Neural crest cell (in vitro differentiated cells): ENCODE measurements around the gene NF1. TPM values are rescaled to one million over a fixed set of nuclear protein-coding genes. Genes with fewer than 3 reads are reported as not detected.

Experiments
- DNase-seq: peaks from one replicate; pipeline ENCODE4 v3.0.0; 2021; ENCODE audit warnings: low read depth, mixed read lengths, low spot score
- H3K27ac Mint-ChIP-seq: one replicate; pipeline ENCODE4 v1.8.0; 2021; ENCODE audit warnings: mild to moderate bottlenecking, mixed read lengths; ENCODE audit not compliant: unreplicated experiment
- H3K27me3 Mint-ChIP-seq: 2 replicates; pipeline ENCODE4 v1.8.0; 2021; ENCODE audit warnings: low read depth, mild to moderate bottlenecking, mixed read lengths
- H3K36me3 Mint-ChIP-seq: 2 replicates; pipeline ENCODE4 v1.8.0; 2021; ENCODE audit warnings: low read depth, mild to moderate bottlenecking, mixed read lengths
- H3K4me1 Mint-ChIP-seq: 2 replicates; pipeline ENCODE4 v1.8.0; 2021; ENCODE audit warnings: mixed read lengths
- H3K4me3 Mint-ChIP-seq: one replicate; pipeline ENCODE4 v1.8.0; 2021; ENCODE audit warnings: mild to moderate bottlenecking, mixed read lengths
- H3K9me3 Mint-ChIP-seq: 2 replicates; pipeline ENCODE4 v1.8.0; 2021; ENCODE audit warnings: mixed read lengths
- total RNA-seq: library from RNA; stranded (reverse); gene quantifications from 2 replicates; pipeline ENCODE4 v1.2.1, GENCODE V29; 2021
- TF ChIP-seq, protein P1 (sequence below): fragments of 200-600 bp; sonication (generic); conservative IDR thresholded peaks from 2 replicates; pipeline ENCODE4 v1.5.0; 2021; ENCODE audit warnings: antibody characterized with exemption, mild to moderate bottlenecking

The NF1 gene
- total RNA-seq, 1 donor from 2014 or later: 60.6 TPM

DNA sequence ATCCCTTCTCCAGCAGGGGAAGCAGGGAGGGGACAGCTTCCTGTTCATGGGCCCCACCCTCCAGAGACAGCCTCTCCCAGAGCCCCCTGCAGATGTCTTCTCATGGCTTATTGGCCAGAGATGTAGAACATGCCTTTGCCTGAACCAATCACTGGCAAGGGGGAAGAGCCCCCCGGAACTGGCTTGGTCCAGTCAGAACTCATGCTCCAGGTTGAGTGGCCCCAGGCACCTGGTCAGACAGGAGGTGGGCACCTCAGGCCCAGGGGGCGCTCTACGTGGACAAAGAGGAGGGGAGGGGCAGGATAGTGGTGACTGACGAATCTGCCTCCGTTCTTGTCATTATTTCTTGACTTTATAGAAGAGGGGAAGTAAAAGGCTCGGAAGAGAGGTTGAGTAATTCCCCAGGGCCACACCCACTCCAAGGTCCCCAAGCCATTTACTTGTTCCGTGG is 320.3 kb downstream of the NF1 start:
- Mint-ChIP-seq H3K9me3 (no peaks in the 10 kb centered on the region), H3K36me3 (no peaks in the 10 kb centered on the region), H3K4me1 (peaks cover 32% of the 10 kb centered on the region), H3K27ac (no peak overlapping the region), H3K4me3 (no peak overlapping the region), H3K27me3 (peaks cover 74% of the 10 kb centered on the region)
- DNase-seq: no peak
- TF ChIP-seq, protein P1, sequence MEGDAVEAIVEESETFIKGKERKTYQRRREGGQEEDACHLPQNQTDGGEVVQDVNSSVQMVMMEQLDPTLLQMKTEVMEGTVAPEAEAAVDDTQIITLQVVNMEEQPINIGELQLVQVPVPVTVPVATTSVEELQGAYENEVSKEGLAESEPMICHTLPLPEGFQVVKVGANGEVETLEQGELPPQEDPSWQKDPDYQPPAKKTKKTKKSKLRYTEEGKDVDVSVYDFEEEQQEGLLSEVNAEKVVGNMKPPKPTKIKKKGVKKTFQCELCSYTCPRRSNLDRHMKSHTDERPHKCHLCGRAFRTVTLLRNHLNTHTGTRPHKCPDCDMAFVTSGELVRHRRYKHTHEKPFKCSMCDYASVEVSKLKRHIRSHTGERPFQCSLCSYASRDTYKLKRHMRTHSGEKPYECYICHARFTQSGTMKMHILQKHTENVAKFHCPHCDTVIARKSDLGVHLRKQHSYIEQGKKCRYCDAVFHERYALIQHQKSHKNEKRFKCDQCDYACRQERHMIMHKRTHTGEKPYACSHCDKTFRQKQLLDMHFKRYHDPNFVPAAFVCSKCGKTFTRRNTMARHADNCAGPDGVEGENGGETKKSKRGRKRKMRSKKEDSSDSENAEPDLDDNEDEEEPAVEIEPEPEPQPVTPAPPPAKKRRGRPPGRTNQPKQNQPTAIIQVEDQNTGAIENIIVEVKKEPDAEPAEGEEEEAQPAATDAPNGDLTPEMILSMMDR: no peak

GRCh38 chr17:31415640-31416502 is 321.1 kb downstream of the NF1 start:
- peak overlapping the region; percentile 8 for H3K4me3 Mint-ChIP-seq
- peaks cover 71% of the 10 kb centered on the region for H3K27me3 Mint-ChIP-seq
- TF ChIP-seq, protein P1: no peak
- no peak for DNase-seq
- H3K36me3 Mint-ChIP-seq: no peaks in the 10 kb centered on the region
- H3K4me1 Mint-ChIP-seq: peaks cover 32% of the 10 kb centered on the region
- H3K27ac Mint-ChIP-seq: peak overlapping the region; percentile 68
- H3K9me3 Mint-ChIP-seq: no peaks in the 10 kb centered on the region

DNA sequence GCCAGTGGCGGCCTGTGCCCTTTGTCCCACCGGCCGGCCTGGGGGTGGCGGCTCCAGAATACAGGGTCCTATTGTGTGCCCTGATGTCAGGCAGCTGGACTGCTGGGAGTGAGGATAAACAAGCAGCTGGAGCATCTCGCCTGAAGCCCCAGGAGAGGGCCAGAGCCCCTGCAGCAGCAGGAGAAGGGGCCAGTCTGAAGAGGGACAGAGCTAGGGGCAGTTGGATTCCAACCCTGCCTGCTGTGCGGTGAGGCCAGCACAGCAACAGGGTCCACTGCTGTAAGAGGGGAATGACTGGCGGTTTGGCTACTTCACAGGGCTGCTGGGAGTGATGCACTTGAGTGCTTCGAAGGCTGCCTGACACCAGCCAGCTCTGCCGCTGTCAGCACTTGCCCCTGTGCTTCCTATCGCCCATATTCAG is 321.7 kb downstream of the NF1 start:
- TF ChIP-seq, protein P1: no peak
- Mint-ChIP-seq H3K27ac (peak overlapping the region; percentile 68), H3K4me1 (peaks cover 32% of the 10 kb centered on the region), H3K9me3 (no peaks in the 10 kb centered on the region), H3K27me3 (peaks cover 68% of the 10 kb centered on the region), H3K36me3 (no peaks in the 10 kb centered on the region), H3K4me3 (peak overlapping the region; percentile 8)
- DNase-seq: peak; percentile 61

DNA sequence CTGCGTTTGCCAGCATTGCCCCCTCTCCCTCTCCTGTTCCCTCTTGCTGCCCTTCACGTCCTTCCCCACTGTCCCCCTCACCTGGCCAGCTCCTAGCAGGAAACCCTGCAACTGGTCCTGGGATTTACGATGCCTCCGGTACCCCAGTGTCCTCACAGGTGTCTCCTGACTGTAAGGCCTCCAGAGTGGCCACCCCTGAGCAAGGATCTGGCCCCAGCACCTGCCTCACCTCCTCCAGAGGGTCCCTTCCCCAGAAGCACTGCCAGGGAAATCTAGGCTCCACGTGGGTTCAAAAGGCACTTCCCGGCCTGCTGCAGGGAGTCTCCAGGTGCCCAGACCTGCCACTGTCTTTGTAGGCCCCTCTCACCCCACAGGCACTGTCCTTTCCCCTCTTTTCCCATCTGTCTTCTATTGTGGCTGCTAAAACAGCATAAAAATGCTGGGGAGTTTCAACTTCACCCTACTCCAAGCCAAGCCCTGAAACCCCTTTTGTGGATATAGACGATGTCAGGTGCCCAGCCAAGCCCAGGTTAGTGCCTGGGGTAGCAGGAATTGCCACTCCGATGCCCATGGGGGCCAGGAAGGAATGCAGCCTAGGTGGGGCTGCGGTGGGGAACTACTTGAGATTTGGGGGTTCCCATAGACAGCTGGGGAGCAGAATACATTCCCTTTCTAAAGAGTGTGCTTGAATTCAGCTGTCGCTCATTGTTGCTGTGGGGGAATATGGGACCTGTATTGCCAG is 322.4 kb downstream of the NF1 start:
- no peaks in the 10 kb centered on the region for H3K36me3 Mint-ChIP-seq
- no peaks in the 10 kb centered on the region for H3K9me3 Mint-ChIP-seq
- H3K27me3 Mint-ChIP-seq: peaks cover 62% of the 10 kb centered on the region
- H3K4me1 Mint-ChIP-seq: peaks cover 32% of the 10 kb centered on the region
- no peak overlapping the region for H3K4me3 Mint-ChIP-seq
- TF ChIP-seq, protein P1: no peak
- no peak overlapping the region for H3K27ac Mint-ChIP-seq
- DNase-seq: no peak

DNA sequence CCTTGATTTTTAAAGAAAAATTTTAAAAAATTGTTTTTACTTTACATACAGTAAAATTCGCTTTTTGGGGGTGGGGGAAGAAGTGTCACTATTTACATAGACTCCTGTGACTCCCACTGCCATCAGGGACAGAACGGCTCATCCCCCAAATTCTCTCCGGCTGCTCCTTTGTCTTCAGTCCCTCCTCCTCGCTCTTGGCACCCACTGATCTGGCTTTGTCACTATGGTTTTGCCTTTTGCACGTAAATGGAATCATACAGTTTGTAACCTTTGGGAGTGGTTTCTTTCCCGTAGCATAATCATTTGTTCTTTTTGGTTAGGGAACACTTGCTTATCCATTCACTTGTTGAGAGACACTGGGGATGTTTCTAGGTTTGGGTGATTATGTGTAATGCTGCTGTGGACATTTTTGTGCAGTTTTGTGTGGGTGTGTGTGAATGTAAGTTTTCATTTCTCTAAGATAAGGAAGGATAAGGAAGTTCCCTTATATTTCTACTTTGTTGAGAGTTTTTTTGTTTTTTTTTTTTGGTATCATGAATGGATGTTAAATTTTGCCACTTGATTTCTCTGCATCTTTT is 324.1 kb downstream of the NF1 start:
- TF ChIP-seq, protein P1: no peak
- H3K27me3 Mint-ChIP-seq: peaks cover 48% of the 10 kb centered on the region
- H3K4me3 Mint-ChIP-seq: no peak overlapping the region
- H3K27ac Mint-ChIP-seq: peak overlapping the region; percentile 79
- no peaks in the 10 kb centered on the region for H3K36me3 Mint-ChIP-seq
- H3K4me1 Mint-ChIP-seq: peaks cover 28% of the 10 kb centered on the region
- H3K9me3 Mint-ChIP-seq: no peaks in the 10 kb centered on the region
- DNase-seq: no peak
